ENCODE results near the gene F2R. TPM values are rescaled to one million over a fixed set of nuclear protein-coding genes. Genes with fewer than 3 reads are reported as not detected.

The F2R gene
- total and polyA plus RNA-seq, 9 of the 15 experiments (the other 6 are each of a cell fraction or from before 2014, with no cell fraction given) = 4.0 to 34.7 (median 15.1) TPM

- in situ Hi-C loops (cut with MboI) = no loop called here
- no peak for FAIRE-seq
- POLR2A ChIA-PET = interaction anchor here (0.6 to 1.2 kb wide), 3 partner anchors 9 to 330 kb away, joined by 3 read pairs; no protein-coding TSS in a partner anchor
- TF ChIP-seq LARP7 (IDR thresholded peaks at IDR 0.05) (no peak), TAF15 (IDR thresholded peaks at IDR 0.05; ENCODE audit: low read depth, low read length) (no peak), ZNF175 (CRISPR knock-in tag; IDR thresholded peaks at IDR 0.05; ENCODE audit: low read depth) (no peak), SOX6 (IDR thresholded peaks at IDR 0.05) (no peak), IRF9 (tag; IDR thresholded peaks at IDR 0.05) (no peak), THRA (IDR thresholded peaks at IDR 0.05) (no peak), JUND (IDR thresholded peaks at IDR 0.05; ENCODE audit: borderline replicate concordance, low read depth, low read length) (no peak), JUND (tag; IDR thresholded peaks at IDR 0.05; ENCODE audit: borderline replicate concordance, low read depth, low read length) (no peak), NEUROD1 (IDR thresholded peaks at IDR 0.05; ENCODE audit: borderline replicate concordance, low read depth, low read length, partially characterized antibody) (no peak), NCOA4 (IDR thresholded peaks at IDR 0.05; ENCODE audit: partially characterized antibody) (no peak), CHCHD3 (CRISPR knock-in tag; IDR thresholded peaks at IDR 0.05) (no peak), E2F6 (IDR thresholded peaks at IDR 0.05; ENCODE audit: borderline replicate concordance in 1 of 2, extremely low read depth in 1 of 2, insufficient read depth in 1 of 2, insufficient read length in 1 of 2, low read depth in 1 of 2, low read length in 1 of 2, poor library complexity in 1 of 2, severe bottlenecking in 1 of 2) (no peak), MECOM (CRISPR knock-in tag; IDR thresholded peaks at IDR 0.05) (no peak), AFF1 (IDR thresholded peaks at IDR 0.05; ENCODE audit: low read depth in 1 of 2, partially characterized antibody in 2 of 2) (no peak)
These were observed 42.8 kb upstream of the F2R start for GRCh38 chr5:76673125-76673524.

More at GRCh38 chr5:76673125-76673524, 42.8 kb upstream of the F2R start:
- ATAC-seq (no peak), DNase-seq (ENCODE audit: extremely low read depth in 1 of 4, low spot score in 3 of 4) (no peak)
- no TSS peak for BruUV-seq (replicated peaks)
- no peaks in the 10 kb centered on the region for H3K79me2 ChIP-seq (ENCODE audit: control insufficient read depth, insufficient read depth, low read length)
- H3K27ac ChIP-seq (ENCODE audit: extremely low read depth, low read depth, low read length) = no peak overlapping the region
- no peaks in the 10 kb centered on the region for H3K9me3 ChIP-seq (replicated peaks; ENCODE audit: control insufficient read depth, insufficient read depth, low read depth, low read length)
- no peaks in the 10 kb centered on the region for H3K9me1 ChIP-seq (ENCODE audit: control insufficient read depth, insufficient read depth, low read length)
- H3K4me3 ChIP-seq = no peak overlapping the region
- no peaks in the 10 kb centered on the region for H4K20me1 ChIP-seq (replicated peaks; ENCODE audit: control insufficient read depth, insufficient read depth, low read length)
- H3K27me3 ChIP-seq (ENCODE audit: control insufficient read depth in 2 of 2, insufficient read depth in 2 of 2, low read length in 2 of 2) = no peaks in the 10 kb centered on the region
- no peak overlapping the region for H3K4me2 ChIP-seq (ENCODE audit: insufficient read depth, low read length)
- H3K9ac ChIP-seq (ENCODE audit: insufficient read depth in 1 of 2, low read depth in 2 of 2, low read length in 2 of 2) = no peak overlapping the region
- H2AFZ ChIP-seq (ENCODE audit: low read depth, low read length) = no peak overlapping the region
- CTCF ChIA-PET (ENCODE audit: low intra/inter-chr PET ratio) = no interaction called here
- intact Hi-C loops (cut with micrococcal nuclease) = no loop called here
- H3K4me1 ChIP-seq (replicated peaks in 1 of 2; ENCODE audit: control insufficient read depth in 2 of 2, insufficient read depth in 2 of 2, low read length in 2 of 2) = no peaks in the 10 kb centered on the region; a peak in 1 of 5 replicates
- peaks cover 3% of the 10 kb centered on the region; the same call in 1 of the 3 replicates for H3K36me3 ChIP-seq (ENCODE audit: control insufficient read depth, insufficient read depth, low read length)
